Hepatocyte (in vitro differentiated cells): ENCODE data around the gene SNAPC2.

Experiments used
- EZH2phosphoT487 ChIP-seq: fragments of 200-600 bp; sonication (generic); IDR thresholded peaks from one replicate; pipeline ENCODE4 v1.6.1; 2018; ENCODE audit warnings: antibody characterized with exemption, mild to moderate bottlenecking, low read depth, moderate library complexity; ENCODE audit not compliant: unreplicated experiment, severe bottlenecking
- TF ChIP-seq, protein P1 (sequence below): fragments of 200-600 bp; sonication (generic); IDR thresholded peaks from 2 replicates; pipeline ENCODE4 v1.5.1; 2016; ENCODE audit warnings: antibody characterized with exemption, mild to moderate bottlenecking; ENCODE audit not compliant: poor library complexity

DNA sequence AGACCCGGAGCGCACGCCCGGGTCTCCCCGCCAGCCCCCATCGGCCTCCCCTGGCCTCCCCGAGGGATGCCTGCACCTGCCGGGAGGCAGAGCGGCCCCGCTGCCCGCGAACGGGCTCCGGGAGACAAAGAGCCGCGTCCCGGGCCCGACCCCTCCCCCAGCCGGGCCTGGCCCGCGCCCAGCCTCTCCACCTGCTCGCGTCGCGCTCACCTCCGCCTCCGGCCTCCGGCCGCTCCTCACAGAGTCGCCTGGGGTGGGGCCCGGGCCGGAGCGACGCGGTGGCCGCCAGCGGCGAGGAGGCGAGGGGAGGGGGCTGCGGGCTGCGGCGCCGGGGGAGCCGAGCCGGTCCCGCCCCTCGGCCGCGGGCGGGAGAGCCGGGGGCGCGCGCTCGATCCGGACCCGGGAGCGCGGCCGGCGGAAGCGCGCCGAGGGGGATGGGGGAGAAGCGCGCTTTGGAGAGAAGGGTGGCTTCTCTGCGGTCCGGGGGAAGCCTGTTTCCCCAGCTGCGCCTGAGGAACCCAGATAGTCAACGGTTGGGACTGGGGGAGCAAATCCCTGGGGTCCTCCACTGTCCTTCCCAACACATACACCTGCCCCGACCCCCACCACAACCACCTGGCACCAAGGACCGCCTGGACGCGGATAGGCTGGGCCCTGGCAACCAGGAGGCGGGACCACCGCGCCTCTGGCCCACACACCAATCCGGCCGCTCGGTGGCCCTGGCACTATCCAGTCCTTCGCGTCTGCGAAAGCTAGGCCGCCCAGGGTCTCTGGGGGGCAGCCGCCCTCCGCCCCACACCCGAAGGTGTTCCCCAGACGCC, 45.9 kb upstream of the SNAPC2 start, which contains the start of gene PRR36:
- TF ChIP-seq, protein P1, sequence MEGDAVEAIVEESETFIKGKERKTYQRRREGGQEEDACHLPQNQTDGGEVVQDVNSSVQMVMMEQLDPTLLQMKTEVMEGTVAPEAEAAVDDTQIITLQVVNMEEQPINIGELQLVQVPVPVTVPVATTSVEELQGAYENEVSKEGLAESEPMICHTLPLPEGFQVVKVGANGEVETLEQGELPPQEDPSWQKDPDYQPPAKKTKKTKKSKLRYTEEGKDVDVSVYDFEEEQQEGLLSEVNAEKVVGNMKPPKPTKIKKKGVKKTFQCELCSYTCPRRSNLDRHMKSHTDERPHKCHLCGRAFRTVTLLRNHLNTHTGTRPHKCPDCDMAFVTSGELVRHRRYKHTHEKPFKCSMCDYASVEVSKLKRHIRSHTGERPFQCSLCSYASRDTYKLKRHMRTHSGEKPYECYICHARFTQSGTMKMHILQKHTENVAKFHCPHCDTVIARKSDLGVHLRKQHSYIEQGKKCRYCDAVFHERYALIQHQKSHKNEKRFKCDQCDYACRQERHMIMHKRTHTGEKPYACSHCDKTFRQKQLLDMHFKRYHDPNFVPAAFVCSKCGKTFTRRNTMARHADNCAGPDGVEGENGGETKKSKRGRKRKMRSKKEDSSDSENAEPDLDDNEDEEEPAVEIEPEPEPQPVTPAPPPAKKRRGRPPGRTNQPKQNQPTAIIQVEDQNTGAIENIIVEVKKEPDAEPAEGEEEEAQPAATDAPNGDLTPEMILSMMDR = no peak
- no peak for TF ChIP-seq EZH2phosphoT487
